Measurements from ENCODE around the gene EVC2. TPM values are rescaled to one million over a fixed set of nuclear protein-coding genes. Genes with fewer than 3 reads are reported as not detected.

Gene EVC2
- total RNA-seq, 2 experiments from 2014 or later: 3.4 TPM; not detected in 1

- no peaks in the 10 kb centered on the region for H4K20me1 ChIP-seq (ENCODE audit: insufficient read depth, low read length)
- no peaks in the 10 kb centered on the region for H3K9me2 ChIP-seq (ENCODE audit: insufficient read depth, low read length)
- no peak overlapping the region for H3K4me3 ChIP-seq (ENCODE audit: low read depth, low read length, poor library complexity, severe bottlenecking)
- no peak overlapping the region for H2AFZ ChIP-seq (ENCODE audit: low read length)
- TF ChIP-seq EZH2phosphoT487 (IDR thresholded peaks at IDR 0.05; ENCODE audit: borderline replicate concordance, low read depth, low read length) (no peak), CTCF (conservative IDR thresholded peaks at IDR 0.05; ENCODE audit: low read length) (no peak)
- POLR2A ChIA-PET: no interaction called here
- no peaks in the 10 kb centered on the region for H3K79me2 ChIP-seq (ENCODE audit: insufficient read depth, low read depth, low read length)
- no TSS peak for BruUV-seq (replicated peaks)
- no peak for DNase-seq (ENCODE audit: low spot score)
- H3K27ac ChIP-seq (ENCODE audit: low read depth, low read length, poor library complexity, severe bottlenecking): no peak overlapping the region
- H3K4me1 ChIP-seq (ENCODE audit: insufficient read depth, low read length, poor library complexity, severe bottlenecking): no peaks in the 10 kb centered on the region
- CTCF ChIA-PET (ENCODE audit: unreplicated experiment): no interaction called here
- H3K36me3 ChIP-seq (ENCODE audit: insufficient read depth, low read length): no peaks in the 10 kb centered on the region
- intact Hi-C loops (cut with micrococcal nuclease; ENCODE audit: unreplicated experiment): no loop called here
- H3K4me2 ChIP-seq (ENCODE audit: low read length): no peak overlapping the region
- H3K9me3 ChIP-seq (ENCODE audit: low read length): no peaks in the 10 kb centered on the region
These were observed 42.7 kb upstream of the EVC2 start for GRCh38 chr4:5750946-5751665.

- ChIA-PET CTCF (ENCODE audit: unreplicated experiment) (no interaction called here), POLR2A (no interaction called here)
- Histone ChIP-seq H3K4me3 (ENCODE audit: low read depth, low read length, poor library complexity, severe bottlenecking) (no peak overlapping the region), H3K4me1 (ENCODE audit: insufficient read depth, low read length, poor library complexity, severe bottlenecking) (no peaks in the 10 kb centered on the region), H3K36me3 (ENCODE audit: insufficient read depth, low read length) (no peaks in the 10 kb centered on the region), H2AFZ (ENCODE audit: low read length) (no peak overlapping the region), H3K4me2 (ENCODE audit: low read length) (no peak overlapping the region), H3K9me2 (ENCODE audit: insufficient read depth, low read length) (no peaks in the 10 kb centered on the region), H3K9me3 (ENCODE audit: low read length) (no peaks in the 10 kb centered on the region), H3K27ac (ENCODE audit: low read depth, low read length, poor library complexity, severe bottlenecking) (no peak overlapping the region), H3K79me2 (ENCODE audit: insufficient read depth, low read depth, low read length) (no peaks in the 10 kb centered on the region), H4K20me1 (ENCODE audit: insufficient read depth, low read length) (no peaks in the 10 kb centered on the region)
- no peak for DNase-seq (ENCODE audit: low spot score)
- TF ChIP-seq CTCF (conservative IDR thresholded peaks at IDR 0.05; ENCODE audit: low read length) (no peak), EZH2phosphoT487 (IDR thresholded peaks at IDR 0.05; ENCODE audit: borderline replicate concordance, low read depth, low read length) (no peak)
- intact Hi-C loops (cut with micrococcal nuclease; ENCODE audit: unreplicated experiment): no loop called here
- BruUV-seq (replicated peaks): no TSS peak
These were observed 41.9 kb upstream of the EVC2 start for GRCh38 chr4:5750052-5750945.
